RWPE1 (cell line): ENCODE data around the gene PCDH9.

Experiments
- CTCF ChIA-PET: fragments of 350-600 bp; sonication (Branson Sonifier 250); formaldehyde crosslinking; extraction: SDS; loops from one replicate; lab custom pipeline; 2021; lab: Yijun Ruan, JAX
- POLR2A ChIA-PET: fragments of 400-600 bp; formaldehyde crosslinking; extraction: SDS; loops from one replicate; lab custom pipeline; 2020; ENCODE audit warnings: antibody characterized with exemption; ENCODE audit not compliant: low non-redundant PET; lab: Yijun Ruan, JAX
- DNase-seq: peaks from one replicate; pipeline ENCODE4 v3.0.0; 2012; ENCODE audit warnings: low spot score
- H3K27ac ChIP-seq: fragments of 450-650 bp; 2 replicates; pipeline ENCODE4 v1.5.1; 2017
- CTCF ChIP-seq: fragments of 450-650 bp; conservative IDR thresholded peaks from 2 replicates; pipeline ENCODE4 v1.5.1; 2017; ENCODE audit warnings: low read depth, mild to moderate bottlenecking

Gene PCDH9

GRCh38 chr13:66811455-66811854 lies 418.7 kb downstream of the PCDH9 start:
- POLR2A ChIA-PET = no interaction called here
- TF ChIP-seq CTCF = no peak

GRCh38 chr13:66809485-66809884 lies 420.7 kb downstream of the PCDH9 start:
- ChIA-PET CTCF (interaction anchor here (0.7 kb wide), 1 partner anchor 1008 kb away, joined by 3 read pairs; no protein-coding TSS in a partner anchor), POLR2A (no interaction called here)
- DNase-seq = no peak
- no peak overlapping the region for H3K27ac ChIP-seq
- no peak for TF ChIP-seq CTCF

More at GRCh38 chr13:66811455-66811854, 418.7 kb downstream of the PCDH9 start:
- DNase-seq = no peak
- CTCF ChIA-PET = no interaction called here
- no peak overlapping the region for H3K27ac ChIP-seq

GRCh38 chr13:66807251-66807650 lies 422.9 kb downstream of the PCDH9 start:
- no peak overlapping the region for H3K27ac ChIP-seq
- CTCF ChIA-PET = no interaction called here
- POLR2A ChIA-PET = no interaction called here
- DNase-seq = no peak
- no peak for TF ChIP-seq CTCF

GRCh38 chr13:66805657-66806056 lies 424.5 kb downstream of the PCDH9 start:
- ChIA-PET POLR2A (no interaction called here), CTCF (no interaction called here)
- no peak for TF ChIP-seq CTCF
- no peak overlapping the region for H3K27ac ChIP-seq
- no peak for DNase-seq

GRCh38 chr13:66803808-66804456 lies 426.2 kb downstream of the PCDH9 start:
- CTCF ChIA-PET = no interaction called here
- H3K27ac ChIP-seq = no peak overlapping the region
- POLR2A ChIA-PET = no interaction called here
- DNase-seq = no peak
- no peak for TF ChIP-seq CTCF

- no peak for TF ChIP-seq CTCF
- no peak for DNase-seq
- CTCF ChIA-PET = no interaction called here
- POLR2A ChIA-PET = no interaction called here
- no peak overlapping the region for H3K27ac ChIP-seq
These were observed 426.9 kb downstream of the PCDH9 start for GRCh38 chr13:66803013-66803807.
